ENCODE results near the gene OCRL.

Gene OCRL

GRCh38 chrX:129585691-129586090 is 45.6 kb downstream of the OCRL start:
- DNase-seq (ENCODE audit: low read depth) = no peak

GRCh38 chrX:129586446-129586845 is 46.4 kb downstream of the OCRL start:
- no peak for DNase-seq (ENCODE audit: low read depth)

GRCh38 chrX:129590596-129590995 is 50.5 kb downstream of the OCRL start:
- no peak for DNase-seq (ENCODE audit: low read depth)

- DNase-seq (ENCODE audit: low read depth) = no peak
Measured at GRCh38 chrX:129593137-129593536, 53.1 kb downstream of the OCRL start.

- no peak for DNase-seq (ENCODE audit: low read depth)
Measured at GRCh38 chrX:129594781-129595180, 54.7 kb downstream of the OCRL start.

- no peak for DNase-seq (ENCODE audit: low read depth)
Measured at GRCh38 chrX:129596077-129596476, 56.0 kb downstream of the OCRL start.

- no peak for DNase-seq (ENCODE audit: low read depth)
Measured at GRCh38 chrX:129597905-129598304, 57.8 kb downstream of the OCRL start.

GRCh38 chrX:129599499-129599898 is 59.4 kb downstream of the OCRL start:
- no peak for DNase-seq (ENCODE audit: low read depth)

GRCh38 chrX:129599996-129600395 is 59.9 kb downstream of the OCRL start:
- DNase-seq (ENCODE audit: low read depth) = no peak

GRCh38 chrX:129600981-129601424 is 60.9 kb downstream of the OCRL start:
- DNase-seq (ENCODE audit: low read depth) = no peak

GRCh38 chrX:129606918-129607317 is 66.9 kb downstream of the OCRL start:
- peak; percentile 20 for DNase-seq (ENCODE audit: low read depth)

GRCh38 chrX:129608496-129608895 is 68.4 kb downstream of the OCRL start:
- no peak for DNase-seq (ENCODE audit: low read depth)

GRCh38 chrX:129609395-129609794 is 69.3 kb downstream of the OCRL start:
- DNase-seq (ENCODE audit: low read depth) = no peak

- no peak for DNase-seq (ENCODE audit: low read depth)
Measured at GRCh38 chrX:129612396-129612795, 72.3 kb downstream of the OCRL start.

- no peak for DNase-seq (ENCODE audit: low read depth)
Measured at GRCh38 chrX:129613596-129613995, 73.5 kb downstream of the OCRL start.

- no peak for DNase-seq (ENCODE audit: low read depth)
Measured at GRCh38 chrX:129614481-129615255, 74.6 kb downstream of the OCRL start.

- DNase-seq (ENCODE audit: low read depth) = no peak
Measured at GRCh38 chrX:129617420-129617819, 77.4 kb downstream of the OCRL start.

GRCh38 chrX:129618997-129619396 is 78.9 kb downstream of the OCRL start:
- no peak for DNase-seq (ENCODE audit: low read depth)

GRCh38 chrX:129622757-129623301 is 82.8 kb downstream of the OCRL start:
- DNase-seq (ENCODE audit: low read depth) = no peak

- no peak for DNase-seq (ENCODE audit: low read depth)
Measured at GRCh38 chrX:129626026-129626425, 86.0 kb downstream of the OCRL start.

- no peak for DNase-seq (ENCODE audit: low read depth)
Measured at GRCh38 chrX:129629837-129630236, 89.8 kb downstream of the OCRL start.

- DNase-seq (ENCODE audit: low read depth) = no peak
Measured at GRCh38 chrX:129631849-129632248, 91.8 kb downstream of the OCRL start.

- DNase-seq (ENCODE audit: low read depth) = no peak
Measured at GRCh38 chrX:129632443-129632842, 92.4 kb downstream of the OCRL start.

- DNase-seq (ENCODE audit: low read depth) = no peak
Measured at GRCh38 chrX:129634541-129634940, 94.5 kb downstream of the OCRL start.
